ENCODE results near the gene DNAJC6. TPM values are rescaled to one million over a fixed set of nuclear protein-coding genes. Genes with fewer than 3 reads are reported as not detected.

Gene DNAJC6
- 3.0 and 4.7 TPM in 2 replicates for total RNA-seq

DNA sequence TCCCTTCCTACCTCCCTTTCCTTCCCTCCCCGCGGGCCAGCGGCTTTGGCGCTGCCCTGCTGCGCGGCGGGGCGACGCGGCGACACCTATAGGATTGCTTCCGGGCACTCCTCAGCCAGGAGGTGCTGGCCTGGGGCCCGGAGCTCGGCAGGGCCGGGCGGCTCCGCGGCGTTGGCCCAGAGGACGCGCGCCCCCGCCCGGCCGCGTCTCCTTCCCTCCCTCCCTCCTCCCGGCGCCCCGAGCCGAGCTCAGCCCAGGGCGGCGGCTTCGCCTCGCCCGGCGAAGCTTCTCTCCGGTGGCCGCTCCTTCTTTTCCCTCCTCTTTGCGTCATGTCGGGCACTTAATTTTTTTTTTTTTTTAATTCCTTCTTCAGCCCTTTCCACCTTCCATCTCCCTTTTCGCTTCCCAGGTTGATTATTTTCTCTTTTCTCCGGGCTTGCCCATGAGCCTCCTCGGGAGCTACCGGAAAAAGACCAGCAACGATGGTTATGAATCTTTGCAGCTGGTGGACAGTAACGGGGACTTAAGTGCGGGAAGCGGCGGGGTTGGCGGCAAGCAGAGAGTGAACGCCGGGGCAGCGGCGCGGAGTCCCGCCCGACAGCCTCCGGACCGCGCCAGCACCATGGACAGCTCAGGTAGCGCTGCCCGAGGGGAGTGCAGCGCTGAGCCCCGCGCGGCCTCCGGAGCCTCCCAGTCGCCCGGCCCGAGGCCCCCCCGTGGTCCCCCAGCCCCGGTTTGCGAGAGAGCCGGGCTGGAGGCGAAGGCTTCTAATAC lies at the start of gene DNAJC6:
Gene DNAJC6 (plus strand): TSS at position 240 of the 774 bp plus-strand sequence. CDS start 203 bp downstream, at position 443.

GRCh38 chr1:65420590-65421350 lies 111.4 kb downstream of the DNAJC6 start, which contains the start of the genes LEPR and LEPROT:
Gene LEPR, plus strand, starts transcription at chr1:65420668. Its CDS starts 144,898 bp downstream, at chr1:65565566.
Gene LEPROT, plus strand, starts transcription at chr1:65420668. Its CDS starts 57 bp downstream, at chr1:65420725.

Other genes with a start within 250 kb of the DNAJC6 start
- gene AK4, start 161.3 kb upstream of the DNAJC6 start, total RNA-seq = 15.0 and 18.3 TPM in 2 replicates
- 7.5 and 17.1 TPM in 2 replicates for gene LEPR, start 111.1 kb downstream of the DNAJC6 start, total RNA-seq
- gene LEPROT, start 111.1 kb downstream of the DNAJC6 start, total RNA-seq = 43.8 and 53.0 TPM in 2 replicates

Data from mesangial cell (primary cell).